ENCODE data around the gene MAT2B. TPM values are rescaled to one million over a fixed set of nuclear protein-coding genes. Genes with fewer than 3 reads are reported as not detected.

MAT2B gene
- total RNA-seq: 117 and 123 TPM in 2 replicates
- total RNA-seq (2013): 130 TPM
- polyA plus RNA-seq: 33.9 and 48.8 TPM in 2 replicates
- polyA minus RNA-seq: 37.9 and 52.6 TPM in 2 replicates

DNA sequence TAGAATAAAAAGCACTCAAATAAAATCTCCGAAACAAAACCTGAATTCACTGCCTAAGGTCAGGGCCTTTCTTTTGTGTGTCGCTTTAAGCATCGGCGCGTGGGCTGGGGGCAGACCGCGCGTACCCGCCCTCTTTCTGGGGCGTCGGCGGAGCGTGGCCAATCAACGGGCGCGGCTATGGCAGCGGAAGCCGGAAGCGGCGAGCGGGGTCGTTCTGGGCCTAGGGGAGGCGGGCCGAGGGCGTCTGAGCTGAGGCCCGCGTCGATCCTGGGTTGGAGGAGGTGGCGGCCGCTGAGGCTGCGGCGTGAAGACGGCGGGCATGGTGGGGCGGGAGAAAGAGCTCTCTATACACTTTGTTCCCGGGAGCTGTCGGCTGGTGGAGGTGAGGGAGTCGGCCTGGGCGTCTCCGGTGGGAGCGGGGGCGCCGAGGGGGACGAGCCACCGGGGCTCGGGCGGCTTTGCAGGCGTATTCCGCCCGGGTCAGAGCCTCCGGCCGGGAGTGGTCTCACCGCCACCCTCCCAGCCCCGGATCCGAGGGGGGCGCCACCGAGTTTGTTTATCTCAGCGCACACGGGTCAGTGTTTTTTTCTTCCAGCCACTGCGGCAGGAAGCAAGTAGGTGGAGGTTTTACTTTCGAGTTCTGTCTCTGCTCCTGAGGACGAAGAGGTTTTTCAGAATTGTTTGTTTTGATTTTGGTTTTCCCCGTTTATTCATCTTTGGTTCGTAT, at the start of gene MAT2B:
MAT2B (plus strand) TSS at position 252 of the 727 bp plus-strand sequence; CDS start at position 320, 68 bp downstream.
- Histone ChIP-seq H3K36me3 (replicated peaks in 1 of 2; ENCODE audit: control extremely low read depth in 1 of 2, control insufficient read depth in 1 of 2, extremely low read depth in 1 of 2, insufficient read depth in 2 of 2, low read length in 1 of 2) (peaks cover 0 to 4% of the 10 kb centered on the region in 2 experiments), H3K4me2 (replicated peaks; ENCODE audit: low read depth, low read length, poor library complexity, severe bottlenecking) (peak within 1 kb of the TSS; percentile 80), H3K79me2 (ENCODE audit: control insufficient read depth, insufficient read depth, low read length) (peaks cover 53% of the 10 kb centered on the region), H3K27me3 (replicated peaks in 1 of 4; ENCODE audit: control extremely low read depth in 1 of 4, control insufficient read depth in 3 of 4, insufficient read depth in 4 of 4, low read length in 3 of 4) (no peaks in the 10 kb centered on the region), H3K4me1 (ENCODE audit: control insufficient read depth in 2 of 2, insufficient read depth in 2 of 2, low read length in 2 of 2) (peaks cover 47 to 60% of the 10 kb centered on the region in 2 donors), H3K27ac (ENCODE audit: low read length in 2 of 2) (peak within 1 kb of the TSS; percentile 93 to 95), H3K4me3 (ENCODE audit: control extremely low read depth in 1 of 5, extremely low read depth in 1 of 5, insufficient read depth in 1 of 5, low read depth in 2 of 5, low read length in 4 of 5) (peak within 1 kb of the TSS; percentile 61 to 99 (median 83)), H4K20me1 (ENCODE audit: control insufficient read depth, insufficient read depth, low read length, poor library complexity, severe bottlenecking) (no peaks in the 10 kb centered on the region), H3K9me3 (ENCODE audit: control extremely low read depth in 1 of 3, control insufficient read depth in 2 of 3, insufficient read depth in 1 of 3, low read length in 2 of 3) (no peaks in the 10 kb centered on the region), H2AFZ (ENCODE audit: insufficient read depth, low read depth, low read length, poor library complexity, severe bottlenecking) (peak within 1 kb of the TSS; percentile 77), H3K9ac (ENCODE audit: low read length) (peak within 1 kb of the TSS; percentile 88)
- Mint-ChIP-seq H3K4me1 (peaks cover 61% of the 10 kb centered on the region), H3K27ac (peak within 1 kb of the TSS; percentile 98), H3K9me3 (ENCODE audit: insufficient read depth) (no peaks in the 10 kb centered on the region), H3K27me3 (no peaks in the 10 kb centered on the region), H3K4me3 (peak within 1 kb of the TSS; percentile 98)
- intact Hi-C loops (cut with micrococcal nuclease): loop anchor here (1.0 kb wide), 4 partner anchors 45 to 411 kb away; partner anchors contain the start of genes CCNG1, HMMR and NUDCD2
- TF ChIP-seq, protein P1, sequence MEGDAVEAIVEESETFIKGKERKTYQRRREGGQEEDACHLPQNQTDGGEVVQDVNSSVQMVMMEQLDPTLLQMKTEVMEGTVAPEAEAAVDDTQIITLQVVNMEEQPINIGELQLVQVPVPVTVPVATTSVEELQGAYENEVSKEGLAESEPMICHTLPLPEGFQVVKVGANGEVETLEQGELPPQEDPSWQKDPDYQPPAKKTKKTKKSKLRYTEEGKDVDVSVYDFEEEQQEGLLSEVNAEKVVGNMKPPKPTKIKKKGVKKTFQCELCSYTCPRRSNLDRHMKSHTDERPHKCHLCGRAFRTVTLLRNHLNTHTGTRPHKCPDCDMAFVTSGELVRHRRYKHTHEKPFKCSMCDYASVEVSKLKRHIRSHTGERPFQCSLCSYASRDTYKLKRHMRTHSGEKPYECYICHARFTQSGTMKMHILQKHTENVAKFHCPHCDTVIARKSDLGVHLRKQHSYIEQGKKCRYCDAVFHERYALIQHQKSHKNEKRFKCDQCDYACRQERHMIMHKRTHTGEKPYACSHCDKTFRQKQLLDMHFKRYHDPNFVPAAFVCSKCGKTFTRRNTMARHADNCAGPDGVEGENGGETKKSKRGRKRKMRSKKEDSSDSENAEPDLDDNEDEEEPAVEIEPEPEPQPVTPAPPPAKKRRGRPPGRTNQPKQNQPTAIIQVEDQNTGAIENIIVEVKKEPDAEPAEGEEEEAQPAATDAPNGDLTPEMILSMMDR (IDR thresholded peaks at IDR 0.05): peak; percentile 76
- no peak for TF ChIP-seq EZH2 (IDR thresholded peaks at IDR 0.05; ENCODE audit: borderline replicate concordance, insufficient read depth, low read depth, low read length, poor library complexity, severe bottlenecking)
- ChIA-PET POLR2A (interaction anchor here (0.7 to 4.0 kb wide), 4 partner anchors 32 to 411 kb away, joined by 3 to 40 read pairs (median 3); partner anchors contain the start of genes CCNG1, HMMR and NUDCD2), CTCF (interaction anchor here (0.6 to 4.0 kb wide), 4 partner anchors 11 to 999 kb away, joined by 3 to 37 read pairs (median 4); partner anchors contain the start of genes HMMR and NUDCD2)
- peak; percentile 97 for DNase-seq
- WGBS (ENCODE audit: insufficient coverage): under 1% methylated on average over 61 of the region's 64 CpGs
- ATAC-seq (ENCODE audit: low read depth): peak; percentile 88

Data from B cell (primary cell).